ENCODE data around the gene SERPINC1.

DNA sequence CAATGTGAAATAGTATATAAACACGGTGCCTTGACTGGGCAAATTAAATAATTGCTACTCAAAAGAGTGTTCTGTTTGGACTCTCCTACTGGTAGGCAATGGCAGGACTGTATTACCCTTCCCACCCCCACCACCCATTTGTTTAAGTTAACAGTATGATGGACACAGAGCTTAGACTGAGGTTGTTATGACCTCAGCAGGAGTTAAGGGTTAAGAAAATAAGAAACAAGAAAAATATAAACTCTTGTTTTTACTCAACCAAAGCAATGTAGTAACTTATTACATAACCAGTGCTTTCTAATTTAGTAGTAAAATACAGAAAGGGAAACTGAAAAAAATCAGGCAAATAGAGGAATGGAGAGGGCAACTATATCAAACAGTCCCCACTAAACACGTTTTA lies 19.9 kb upstream of the SERPINC1 start:
- TF ChIP-seq, protein P1, sequence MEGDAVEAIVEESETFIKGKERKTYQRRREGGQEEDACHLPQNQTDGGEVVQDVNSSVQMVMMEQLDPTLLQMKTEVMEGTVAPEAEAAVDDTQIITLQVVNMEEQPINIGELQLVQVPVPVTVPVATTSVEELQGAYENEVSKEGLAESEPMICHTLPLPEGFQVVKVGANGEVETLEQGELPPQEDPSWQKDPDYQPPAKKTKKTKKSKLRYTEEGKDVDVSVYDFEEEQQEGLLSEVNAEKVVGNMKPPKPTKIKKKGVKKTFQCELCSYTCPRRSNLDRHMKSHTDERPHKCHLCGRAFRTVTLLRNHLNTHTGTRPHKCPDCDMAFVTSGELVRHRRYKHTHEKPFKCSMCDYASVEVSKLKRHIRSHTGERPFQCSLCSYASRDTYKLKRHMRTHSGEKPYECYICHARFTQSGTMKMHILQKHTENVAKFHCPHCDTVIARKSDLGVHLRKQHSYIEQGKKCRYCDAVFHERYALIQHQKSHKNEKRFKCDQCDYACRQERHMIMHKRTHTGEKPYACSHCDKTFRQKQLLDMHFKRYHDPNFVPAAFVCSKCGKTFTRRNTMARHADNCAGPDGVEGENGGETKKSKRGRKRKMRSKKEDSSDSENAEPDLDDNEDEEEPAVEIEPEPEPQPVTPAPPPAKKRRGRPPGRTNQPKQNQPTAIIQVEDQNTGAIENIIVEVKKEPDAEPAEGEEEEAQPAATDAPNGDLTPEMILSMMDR (IDR thresholded peaks at IDR 0.05; ENCODE audit: poor library complexity): no peak
- TF ChIP-seq EZH2phosphoT487 (IDR thresholded peaks at IDR 0.05; ENCODE audit: low read depth, severe bottlenecking, unreplicated experiment): no peak
- TF ChIP-seq EZH2 (IDR thresholded peaks at IDR 0.05; ENCODE audit: borderline replicate concordance): no peak
